C4-2B (cell line): ENCODE results near the gene APPBP2.

Experiments
- H3K27ac ChIP-seq: fragments of 450-650 bp; 2 replicates; pipeline ENCODE4 v1.5.1; 2017
- CTCF ChIP-seq: fragments of 450-650 bp; conservative IDR thresholded peaks from 2 replicates; pipeline ENCODE4 v1.5.1; 2017; ENCODE audit warnings: mild to moderate bottlenecking
- ZFX ChIP-seq: fragments of 450-650 bp; IDR thresholded peaks from 2 replicates; pipeline ENCODE4 v1.6.1; 2017

The APPBP2 gene

GRCh38 chr17:60534010-60534555, 8.0 kb upstream of the APPBP2 start:
- H3K27ac ChIP-seq: no peak overlapping the region
- TF ChIP-seq ZFX: no peak
- no peak for TF ChIP-seq CTCF

GRCh38 chr17:60529806-60530205, 3.8 kb upstream of the APPBP2 start:
- TF ChIP-seq ZFX: no peak
- TF ChIP-seq CTCF: no peak
- no peak overlapping the region for H3K27ac ChIP-seq

GRCh38 chr17:60528828-60529227, 2.8 kb upstream of the APPBP2 start:
- no peak overlapping the region for H3K27ac ChIP-seq
- TF ChIP-seq ZFX (no peak), CTCF (no peak)

- TF ChIP-seq CTCF (no peak), ZFX (no peak)
- H3K27ac ChIP-seq: no peak overlapping the region
Observed at GRCh38 chr17:60527701-60528100, 1.7 kb upstream of the APPBP2 start.

- TF ChIP-seq CTCF (no peak), ZFX (no peak)
- peak overlapping the region; percentile 98; the same call in 1 of the 2 replicates for H3K27ac ChIP-seq
Observed at GRCh38 chr17:60526726-60527125, 684 bp upstream of the APPBP2 start.

GRCh38 chr17:60525328-60525684, 736 bp downstream of the APPBP2 start:
- H3K27ac ChIP-seq: peak overlapping the region; percentile 98
- no peak for TF ChIP-seq ZFX
- no peak for TF ChIP-seq CTCF

- H3K27ac ChIP-seq: peak overlapping the region; percentile 98
- TF ChIP-seq ZFX: no peak
- TF ChIP-seq CTCF: no peak
Observed at GRCh38 chr17:60524463-60525327, 1.3 kb downstream of the APPBP2 start.
